ENCODE results near the gene TUBGCP6. TPM values are rescaled to one million over a fixed set of nuclear protein-coding genes. Genes with fewer than 3 reads are reported as not detected.

The TUBGCP6 gene
- total and polyA plus RNA-seq, 4 donors = 26.5 to 57.8 (median 46.4) TPM

DNA sequence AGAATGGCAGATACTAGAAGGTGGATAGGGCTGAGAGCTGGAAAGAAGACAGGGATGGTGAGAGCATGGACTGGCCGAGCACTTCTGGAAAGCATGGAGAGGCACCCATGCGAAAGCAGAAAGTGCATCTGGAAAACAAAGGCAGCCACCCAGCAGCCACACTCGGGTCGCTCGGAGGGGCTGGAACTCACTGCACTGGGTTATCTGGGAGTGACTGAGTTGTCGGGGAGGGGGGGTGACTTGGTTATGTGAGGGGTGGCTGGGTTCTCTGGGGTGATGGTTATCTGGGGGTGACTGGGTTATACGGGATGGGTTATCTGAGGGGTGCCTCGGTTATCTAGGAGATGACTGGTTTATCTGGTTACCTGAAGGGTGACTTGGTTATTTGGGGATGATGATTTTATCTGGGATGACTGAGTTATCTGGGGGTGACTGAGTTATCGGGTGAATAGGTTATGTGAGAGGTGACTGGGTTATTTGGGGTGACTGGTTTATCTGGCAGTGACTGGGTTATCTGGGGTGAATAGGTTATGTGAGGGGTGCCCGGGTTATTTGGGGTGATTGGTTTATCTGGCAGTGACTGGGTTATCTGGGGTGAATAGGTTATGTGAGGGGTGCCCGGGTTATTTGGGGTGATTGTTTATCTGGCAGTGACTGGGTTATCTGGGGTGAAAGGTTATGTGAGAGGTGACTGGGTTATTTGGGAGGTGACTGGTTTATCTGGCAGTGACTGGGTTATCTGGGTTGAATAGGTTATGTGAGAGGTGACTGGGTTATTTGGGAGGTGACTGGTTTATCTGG lies 76.9 kb downstream of the TUBGCP6 start:
- Histone ChIP-seq H3K4me3 (no peak overlapping the region), H3K27ac (ENCODE audit: low read depth in 1 of 2, low read length in 1 of 2) (no peak overlapping the region), H3K36me3 (ENCODE audit: control insufficient read depth in 4 of 4, insufficient read depth in 4 of 4, low read length in 4 of 4) (no peaks in the 10 kb centered on the region), H3K9ac (ENCODE audit: insufficient read depth in 1 of 2, low read length in 2 of 2) (no peak overlapping the region), H3K4me1 (ENCODE audit: control insufficient read depth in 5 of 5, insufficient read depth in 5 of 5, low read length in 5 of 5) (peaks cover 0 to 5% (median 0%) of the 10 kb centered on the region in 5 donors), H3K9me3 (ENCODE audit: control insufficient read depth in 4 of 4, insufficient read depth in 3 of 4, low read length in 3 of 4) (no peaks in the 10 kb centered on the region), H3K27me3 (ENCODE audit: control insufficient read depth in 3 of 3, insufficient read depth in 3 of 3, low read length in 2 of 3) (peaks cover 0 to 15% (median 5%) of the 10 kb centered on the region in 3 donors)
- no peak for DNase-seq
- ATAC-seq (ENCODE audit: insufficient read depth, low FRiP score) = no peak
- WGBS, 2 donors = 61 to 78% methylated on average over 11 of the region's 11 CpGs
- no peak for TF ChIP-seq CTCF (IDR thresholded peaks at IDR 0.05; ENCODE audit: control extremely low read depth, extremely low read depth)

Other genes starting within 250 kb of the TUBGCP6 start
- gene IL17REL, start 232.3 kb downstream of the TUBGCP6 start, total RNA-seq = under 1 TPM in 1 of 2 donors, not detected in 1; 0.51 TPM
- gene IL17REL, start 232.3 kb downstream of the TUBGCP6 start, polyA plus RNA-seq = under 1 TPM; 0.02 to 0.19 TPM
- not detected for gene TTLL8, start 186.7 kb downstream of the TUBGCP6 start, total RNA-seq
- gene TTLL8, start 186.7 kb downstream of the TUBGCP6 start, polyA plus RNA-seq = not detected
- 1 to 10 TPM in 1 of 2 donors, under 1 TPM in 1; 0.86 to 2.6 TPM for gene MLC1, start 159.6 kb downstream of the TUBGCP6 start, total RNA-seq
- under 1 TPM; 0.65 to 0.68 TPM for gene MLC1, start 159.6 kb downstream of the TUBGCP6 start, polyA plus RNA-seq
- gene MOV10L1, start 155.0 kb downstream of the TUBGCP6 start, total RNA-seq = 10 to 100 TPM in 1 of 2 donors, under 1 TPM in 1; 0.34 to 11.9 TPM
- under 1 TPM; 0.27 to 0.53 TPM for gene MOV10L1, start 155.0 kb downstream of the TUBGCP6 start, polyA plus RNA-seq
- 1 to 10 TPM in 1 of 2 donors, under 1 TPM in 1; 1.00 to 3.9 TPM for gene PANX2, start 74.3 kb downstream of the TUBGCP6 start, total RNA-seq
- gene PANX2, start 74.3 kb downstream of the TUBGCP6 start, polyA plus RNA-seq = 1 to 10 TPM; 2.3 to 3.0 TPM
- gene TRABD, start 59.1 kb downstream of the TUBGCP6 start, total RNA-seq = 10 to 100 TPM; 16.2 to 70.3 TPM
- gene TRABD, start 59.1 kb downstream of the TUBGCP6 start, polyA plus RNA-seq = 10 to 100 TPM; 54.1 to 72.7 TPM
- 10 to 100 TPM; 15.6 to 30.3 TPM for gene SELENOO, start 44.0 kb downstream of the TUBGCP6 start, total RNA-seq
- 10 to 100 TPM; 21.3 to 26.9 TPM for gene SELENOO, start 44.0 kb downstream of the TUBGCP6 start, polyA plus RNA-seq
- 10 to 100 TPM; 34.2 to 53.7 TPM for gene HDAC10, start 6.2 kb upstream of the TUBGCP6 start, total RNA-seq
- gene HDAC10, start 6.2 kb upstream of the TUBGCP6 start, polyA plus RNA-seq = 10 to 100 TPM; 32.2 to 38.3 TPM
- 10 to 100 TPM; 10.4 to 11.5 TPM for gene MAPK12, start 16.7 kb upstream of the TUBGCP6 start, total RNA-seq
- gene MAPK12, start 16.7 kb upstream of the TUBGCP6 start, polyA plus RNA-seq = 10 to 100 TPM; 12.2 to 13.1 TPM
- 10 to 100 TPM in 1 of 2 donors, 1 to 10 TPM in 1; 8.3 to 15.3 TPM for gene MAPK11, start 25.4 kb upstream of the TUBGCP6 start, total RNA-seq
- gene MAPK11, start 25.4 kb upstream of the TUBGCP6 start, polyA plus RNA-seq = 10 to 100 TPM in 1 of 2 donors, 1 to 10 TPM in 1; 9.9 to 13.9 TPM
- gene PLXNB2, start 62.6 kb upstream of the TUBGCP6 start, total RNA-seq = 100 to 1,000 TPM; 212 to 310 TPM
- gene PLXNB2, start 62.6 kb upstream of the TUBGCP6 start, polyA plus RNA-seq = 100 to 1,000 TPM; 123 to 134 TPM
- 10 to 100 TPM; 10.5 to 26.0 TPM for gene DENND6B, start 82.0 kb upstream of the TUBGCP6 start, total RNA-seq
- 10 to 100 TPM in 1 of 2 donors, 1 to 10 TPM in 1; 8.0 to 14.7 TPM for gene DENND6B, start 82.0 kb upstream of the TUBGCP6 start, polyA plus RNA-seq
- gene PPP6R2, start 98.3 kb upstream of the TUBGCP6 start, total RNA-seq = 10 to 100 TPM; 48.1 to 70.0 TPM
- 10 to 100 TPM; 35.2 to 45.1 TPM for gene PPP6R2, start 98.3 kb upstream of the TUBGCP6 start, polyA plus RNA-seq
- 10 to 100 TPM; 30.1 to 76.9 TPM for gene SBF1, start 230.0 kb upstream of the TUBGCP6 start, total RNA-seq
- gene SBF1, start 230.0 kb upstream of the TUBGCP6 start, polyA plus RNA-seq = 10 to 100 TPM; 34.2 to 34.3 TPM
- gene ADM2, start 236.5 kb upstream of the TUBGCP6 start, total RNA-seq = 1 to 10 TPM in 1 of 2 donors, under 1 TPM in 1; 0.74 to 5.7 TPM
- gene ADM2, start 236.5 kb upstream of the TUBGCP6 start, polyA plus RNA-seq = 1 to 10 TPM; 2.2 to 3.1 TPM
- gene MIOX, start 241.8 kb upstream of the TUBGCP6 start, total RNA-seq = not detected
- under 1 TPM in 1 of 2 donors, not detected in 1; 0.08 TPM for gene MIOX, start 241.8 kb upstream of the TUBGCP6 start, polyA plus RNA-seq

Data from lung (tissue), 12 donors.